Neural cell (in vitro differentiated cells): ENCODE data around the gene TLN1. TPM values are rescaled to one million over a fixed set of nuclear protein-coding genes. Genes with fewer than 3 reads are reported as not detected.

Experiments used
- H2AFZ ChIP-seq: fragments of 200-600, 300-800 bp; sonication (generic), shearing (Covaris generic); 2 replicates; pipeline ENCODE4 v1.6.0; 2014; ENCODE audit warnings: low read depth, mild to moderate bottlenecking, antibody characterized with exemption, low read length, moderate library complexity
- H3F3A ChIP-seq: fragments of 200-600 bp; shearing (Covaris generic); 2 replicates; pipeline ENCODE4 v1.6.1; 2016; ENCODE audit warnings: mild to moderate bottlenecking, moderate library complexity, mixed read lengths, antibody characterized with exemption, low read length; ENCODE audit not compliant: insufficient read depth, poor library complexity, severe bottlenecking
- H3K27ac ChIP-seq: fragments of 200-600, 300-800 bp; sonication (generic), shearing (Covaris generic); 2 replicates; pipeline ENCODE4 v1.5.1; 2014; ENCODE audit warnings: mild to moderate bottlenecking, low read length, moderate library complexity
- H3K27me3 ChIP-seq: fragments of 300-800, 200-600 bp; sonication (generic), shearing (Covaris generic); 2 replicates; pipeline ENCODE4 v1.6.0; 2014; ENCODE audit warnings: mild to moderate bottlenecking, low read depth, low read length, moderate library complexity; ENCODE audit not compliant: insufficient read depth
- H3K36me3 ChIP-seq: fragments of 300-800, 200-600 bp; sonication (generic), shearing (Covaris generic); 2 replicates; pipeline ENCODE4 v1.5.1; 2014; ENCODE audit warnings: mild to moderate bottlenecking, antibody characterized with exemption, low read length, moderate library complexity; ENCODE audit not compliant: insufficient read depth
- H3K4me2 ChIP-seq: fragments of 300-800, 200-600 bp; sonication (generic), shearing (Covaris generic); 2 replicates; pipeline ENCODE4 v1.6.0; 2014; ENCODE audit warnings: mild to moderate bottlenecking, low read length
- H3K4me3 ChIP-seq: fragments of 300-800, 200-600 bp; sonication (generic), shearing (Covaris generic); 2 replicates; pipeline ENCODE4 v1.5.1; 2014; ENCODE audit warnings: mild to moderate bottlenecking, low read length, moderate library complexity
- H3K79me2 ChIP-seq: fragments of 200-600 bp; shearing (Covaris generic); replicated peaks from 2 replicates; pipeline ENCODE4 v1.6.0; 2014; ENCODE audit warnings: mild to moderate bottlenecking, low read length, moderate library complexity; ENCODE audit not compliant: insufficient read depth
- H3K9ac ChIP-seq: fragments of 300-800, 200-600 bp; sonication (generic), shearing (Covaris generic); 2 replicates; pipeline ENCODE4 v1.6.1; 2016; ENCODE audit warnings: mild to moderate bottlenecking, low read length, mixed read lengths
- H3K9me2 ChIP-seq: fragments of 200-600 bp; shearing (Covaris generic); 2 replicates; pipeline ENCODE4 v1.6.1; 2016; ENCODE audit warnings: mild to moderate bottlenecking, low read length, mixed read lengths; ENCODE audit not compliant: insufficient read depth
- H3K9me3 ChIP-seq: fragments of 200-600, 300-800 bp; sonication (generic), shearing (Covaris generic); 2 replicates; pipeline ENCODE4 v1.6.1; 2016; ENCODE audit warnings: mild to moderate bottlenecking, mixed run types, low read length, moderate library complexity, mixed read lengths
- H4K20me1 ChIP-seq: fragments of 200-600 bp; shearing (Covaris generic); 2 replicates; pipeline ENCODE4 v1.6.1; 2016; ENCODE audit warnings: mild to moderate bottlenecking, mixed run types; ENCODE audit not compliant: insufficient read depth
- CTCF ChIP-seq: fragments of 450-650 bp; IDR thresholded peaks from 2 replicates; pipeline ENCODE4 v1.5.1; 2014; ENCODE audit warnings: antibody characterized with exemption, mild to moderate bottlenecking, moderate library complexity; ENCODE audit not compliant: poor library complexity, severe bottlenecking
- EP300 ChIP-seq: fragments of 450-650 bp; conservative IDR thresholded peaks from 2 replicates; pipeline ENCODE4 v1.6.1; 2014; ENCODE audit warnings: antibody characterized with exemption, mild to moderate bottlenecking, moderate library complexity; ENCODE audit not compliant: poor library complexity, severe bottlenecking
- EZH2 ChIP-seq: fragments of 200-600, 300-800 bp; shearing (Covaris generic), sonication (generic); IDR thresholded peaks from 2 replicates; pipeline ENCODE4 v1.6.1; 2014; ENCODE audit warnings: antibody characterized with exemption, low read length, borderline replicate concordance, mild to moderate bottlenecking; ENCODE audit not compliant: insufficient read depth, poor library complexity, severe bottlenecking
- MXI1 ChIP-seq: fragments of 450-650 bp; conservative IDR thresholded peaks from 2 replicates; pipeline ENCODE4 v1.6.1; 2014; ENCODE audit warnings: antibody characterized with exemption, mild to moderate bottlenecking; ENCODE audit not compliant: poor library complexity, severe bottlenecking
- POLR2AphosphoS5 ChIP-seq: IDR thresholded peaks from 2 replicates; pipeline ENCODE4 v1.6.1; 2012
- RAD21 ChIP-seq: fragments of 450-650 bp; conservative IDR thresholded peaks from 2 replicates; pipeline ENCODE4 v1.6.1; 2014; ENCODE audit warnings: antibody characterized with exemption, mild to moderate bottlenecking, moderate library complexity
- REST ChIP-seq: IDR thresholded peaks from 2 replicates; pipeline ENCODE4 v1.6.1; 2012; ENCODE audit warnings: borderline replicate concordance
- SMC3 ChIP-seq: fragments of 450-650 bp; conservative IDR thresholded peaks from 2 replicates; pipeline ENCODE4 v1.6.1; 2014; ENCODE audit warnings: antibody characterized with exemption, mild to moderate bottlenecking, moderate library complexity; ENCODE audit not compliant: poor library complexity
- TAF1 ChIP-seq: IDR thresholded peaks from 2 replicates; pipeline ENCODE4 v1.6.1; 2012; ENCODE audit warnings: low read depth
- polyA plus RNA-seq: library from polyadenylated mRNA; depleted of rRNA; stranded (reverse); fragments of >200 nt; gene quantifications from 2 replicates; pipeline ENCODE4 v1.2.3, GENCODE V29; 2014

Gene TLN1
- polyA plus RNA-seq, 1 donor from 2014 or later: 7.1 TPM

GRCh38 chr9:35728041-35728971 is 3.7 kb downstream of the TLN1 start:
- no peak overlapping the region for H3K9ac ChIP-seq
- H2AFZ ChIP-seq: no peak overlapping the region
- no peaks in the 10 kb centered on the region for H3K9me2 ChIP-seq
- H3K4me2 ChIP-seq: no peak overlapping the region
- TF ChIP-seq SMC3 (no peak), POLR2AphosphoS5 (no peak), RAD21 (no peak)
- H3K9me3 ChIP-seq: no peaks in the 10 kb centered on the region
- no peaks in the 10 kb centered on the region for H4K20me1 ChIP-seq
- no peaks in the 10 kb centered on the region for H3K36me3 ChIP-seq
- no peak overlapping the region for H3K27ac ChIP-seq
- no peaks in the 10 kb centered on the region for H3K27me3 ChIP-seq
- no peak overlapping the region for H3K4me3 ChIP-seq
- peaks cover 31% of the 10 kb centered on the region for H3K79me2 ChIP-seq
- no peaks in the 10 kb centered on the region for H3F3A ChIP-seq

GRCh38 chr9:35727676-35728040 is 4.3 kb downstream of the TLN1 start:
- Histone ChIP-seq H2AFZ (no peak overlapping the region), H3K27ac (no peak overlapping the region), H3K4me3 (no peak overlapping the region), H3K79me2 (peaks cover 31% of the 10 kb centered on the region), H3K27me3 (no peaks in the 10 kb centered on the region), H3K36me3 (no peaks in the 10 kb centered on the region), H3K9ac (no peak overlapping the region), H3F3A (no peaks in the 10 kb centered on the region), H3K4me2 (no peak overlapping the region), H4K20me1 (no peaks in the 10 kb centered on the region), H3K9me3 (no peaks in the 10 kb centered on the region), H3K9me2 (no peaks in the 10 kb centered on the region)
- no peak for TF ChIP-seq EP300
- no peak for TF ChIP-seq MXI1
- no peak for TF ChIP-seq RAD21
- TF ChIP-seq EZH2: no peak
- TF ChIP-seq REST: no peak
- no peak for TF ChIP-seq POLR2AphosphoS5
- no peak for TF ChIP-seq CTCF
- no peak for TF ChIP-seq TAF1
- no peak for TF ChIP-seq SMC3
